K562 (cell line): Measurements from ENCODE around the gene SH3BP5. TPM values are rescaled to one million over a fixed set of nuclear protein-coding genes. Genes with fewer than 3 reads are reported as not detected.

Experiments used
- CCNT2 ChIP-seq: IDR thresholded peaks from 2 replicates; pipeline ENCODE4 v1.6.1; 2011; ENCODE audit warnings: borderline replicate concordance, low read depth, mild to moderate bottlenecking, moderate library complexity, mixed read lengths, low read length; ENCODE audit not compliant: insufficient read length; ENCODE audit errors: extremely low read depth
- ELF2 ChIP-seq: fragments of 250-450 bp; sonication (Bioruptor Pico); IDR thresholded peaks from 2 replicates; pipeline ENCODE4 v1.5.0; 2021; ENCODE audit warnings: mild to moderate bottlenecking
- KDM2B ChIP-seq: fragments of 250-450 bp; sonication (Bioruptor Pico); IDR thresholded peaks from 2 replicates; pipeline ENCODE4 v1.8.0; 2021; ENCODE audit warnings: mild to moderate bottlenecking, moderate library complexity
- MIER1 ChIP-seq: fragments of 450-650 bp; IDR thresholded peaks from 2 replicates; pipeline ENCODE4 v1.6.1; 2016; ENCODE audit warnings: antibody characterized with exemption, mild to moderate bottlenecking, low read depth
- MTF1 ChIP-seq: fragments of 250-450 bp; sonication (Bioruptor Pico); IDR thresholded peaks from 2 replicates; pipeline ENCODE4 v1.9.0; 2021; ENCODE audit warnings: moderate library complexity, mild to moderate bottlenecking, inconsistent platforms, borderline replicate concordance
- RBFOX2 ChIP-seq: fragments of 200-400 bp; formaldehyde crosslinking; IDR thresholded peaks from 2 replicates; pipeline ENCODE4 v1.6.1; 2017; ENCODE audit warnings: low read depth, mild to moderate bottlenecking, low read length, moderate library complexity
- ZEB2 ChIP-seq: fragments of 450-650 bp; IDR thresholded peaks from 2 replicates; pipeline ENCODE4 v1.6.1; 2016
- ZNF232 ChIP-seq: sonication (generic); formaldehyde crosslinking; IDR thresholded peaks from 2 replicates; pipeline ENCODE4 v1.8.0; 2022; ENCODE audit warnings: mild to moderate bottlenecking, missing genetic modification reagents
- ZNF316 ChIP-seq: fragments of 450-650 bp; IDR thresholded peaks from 2 replicates; pipeline ENCODE4 v1.6.1; 2016
- polyA plus RNA-seq, 8 experiments: library from polyadenylated mRNA; depleted of rRNA in 4 of 8; stranded (reverse) in 5 of 8; unstranded in 3 of 8; fragments of >200 nt; fragmentation: Nextera tagmentation in 2 of 8; fragmentation: Illumina TruSeq in 1 of 8; extraction: Ambion mirVana in 2 of 8; extraction: Trizol in 1 of 8; gene quantifications; 2 replicates each; pipeline versions ENCODE4 v1.2.1 to v1.2.3, GENCODE V29; 2011 to 2014; ENCODE audit warnings: inconsistent platforms in 1 of 8, missing spikeins in 1 of 8
- total RNA-seq, 7 experiments: library from RNA; depleted of rRNA in 6 of 7; stranded (reverse); fragments of >200 nt in 6 of 7; fragmentation: Illumina TruSeq in 2 of 7; extraction: Trizol in 2 of 7; gene quantifications; 2 replicates each; pipeline versions ENCODE4 v1.2.1 to v1.2.3, GENCODE V29; 2011 to 2021; ENCODE audit warnings: low replicate concordance in 1 of 7
- TF ChIP-seq, protein P1 (sequence below): fragments of 450-650 bp; IDR thresholded peaks from 2 replicates; pipeline ENCODE4 v1.6.1; 2017; ENCODE audit warnings: antibody characterized with exemption
- TF ChIP-seq, protein P2 (sequence below): fragments of 450-650 bp; IDR thresholded peaks from 2 replicates; pipeline ENCODE4 v1.6.1; 2016; ENCODE audit warnings: mild to moderate bottlenecking, moderate library complexity

The SH3BP5 gene
- total and polyA plus RNA-seq, 9 of the 15 experiments (the other 6 are each of a cell fraction or from before 2014, with no cell fraction given) = 2.9 to 29.0 (median 14.9) TPM

DNA sequence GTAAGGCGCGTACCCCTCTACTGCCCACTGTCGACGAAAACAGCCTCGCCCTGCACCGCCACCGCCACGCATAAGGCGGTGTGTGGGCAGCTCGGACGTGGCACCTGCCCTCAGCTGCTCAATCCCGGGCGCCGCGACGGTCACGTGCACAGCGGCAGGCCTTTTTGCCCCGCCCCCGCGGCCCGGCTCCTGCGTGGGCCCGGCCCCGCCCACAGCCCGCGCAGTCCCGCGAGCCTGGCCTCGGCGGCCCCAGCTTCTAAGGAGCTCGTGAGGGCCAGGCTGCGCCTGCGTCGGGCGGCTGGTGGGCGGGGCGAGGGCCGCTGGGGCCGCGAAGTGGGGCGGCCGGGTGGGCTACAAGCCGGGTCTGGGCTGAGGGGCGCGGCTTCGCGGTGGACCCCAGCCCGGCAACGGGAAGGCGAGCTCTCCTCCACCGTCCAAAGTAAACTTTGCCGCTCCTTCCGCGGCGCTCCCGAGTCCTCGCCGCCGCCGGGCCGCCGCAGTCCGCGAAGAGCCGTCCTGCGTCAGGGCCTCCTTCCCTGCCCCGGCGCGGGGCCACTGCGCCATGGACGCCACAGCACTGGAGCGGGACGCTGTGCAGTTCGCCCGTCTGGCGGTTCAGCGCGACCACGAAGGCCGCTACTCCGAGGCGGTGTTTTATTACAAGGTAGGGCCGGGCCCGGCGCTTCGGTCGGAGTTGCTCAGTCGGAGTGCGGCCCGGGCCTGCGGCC, 126.3 kb downstream of the SH3BP5 start, which contains the start of gene CAPN7 (continued):
- TF ChIP-seq CCNT2 = peak; percentile 76
- TF ChIP-seq, protein P1, sequence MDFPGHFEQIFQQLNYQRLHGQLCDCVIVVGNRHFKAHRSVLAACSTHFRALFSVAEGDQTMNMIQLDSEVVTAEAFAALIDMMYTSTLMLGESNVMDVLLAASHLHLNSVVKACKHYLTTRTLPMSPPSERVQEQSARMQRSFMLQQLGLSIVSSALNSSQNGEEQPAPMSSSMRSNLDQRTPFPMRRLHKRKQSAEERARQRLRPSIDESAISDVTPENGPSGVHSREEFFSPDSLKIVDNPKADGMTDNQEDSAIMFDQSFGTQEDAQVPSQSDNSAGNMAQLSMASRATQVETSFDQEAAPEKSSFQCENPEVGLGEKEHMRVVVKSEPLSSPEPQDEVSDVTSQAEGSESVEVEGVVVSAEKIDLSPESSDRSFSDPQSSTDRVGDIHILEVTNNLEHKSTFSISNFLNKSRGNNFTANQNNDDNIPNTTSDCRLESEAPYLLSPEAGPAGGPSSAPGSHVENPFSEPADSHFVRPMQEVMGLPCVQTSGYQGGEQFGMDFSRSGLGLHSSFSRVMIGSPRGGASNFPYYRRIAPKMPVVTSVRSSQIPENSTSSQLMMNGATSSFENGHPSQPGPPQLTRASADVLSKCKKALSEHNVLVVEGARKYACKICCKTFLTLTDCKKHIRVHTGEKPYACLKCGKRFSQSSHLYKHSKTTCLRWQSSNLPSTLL = no peak
- peak; percentile 53 for TF ChIP-seq ELF2
- peak; percentile 90 for TF ChIP-seq RBFOX2
- no peak for TF ChIP-seq MTF1 (CRISPR knock-in tag)
- TF ChIP-seq ZNF316 = no peak
- no peak for TF ChIP-seq MIER1
- no peak for TF ChIP-seq KDM2B (CRISPR knock-in tag)
- no peak for TF ChIP-seq ZEB2
- TF ChIP-seq ZNF232 (CRISPR knock-in tag) = peak; percentile 94
- TF ChIP-seq, protein P2, sequence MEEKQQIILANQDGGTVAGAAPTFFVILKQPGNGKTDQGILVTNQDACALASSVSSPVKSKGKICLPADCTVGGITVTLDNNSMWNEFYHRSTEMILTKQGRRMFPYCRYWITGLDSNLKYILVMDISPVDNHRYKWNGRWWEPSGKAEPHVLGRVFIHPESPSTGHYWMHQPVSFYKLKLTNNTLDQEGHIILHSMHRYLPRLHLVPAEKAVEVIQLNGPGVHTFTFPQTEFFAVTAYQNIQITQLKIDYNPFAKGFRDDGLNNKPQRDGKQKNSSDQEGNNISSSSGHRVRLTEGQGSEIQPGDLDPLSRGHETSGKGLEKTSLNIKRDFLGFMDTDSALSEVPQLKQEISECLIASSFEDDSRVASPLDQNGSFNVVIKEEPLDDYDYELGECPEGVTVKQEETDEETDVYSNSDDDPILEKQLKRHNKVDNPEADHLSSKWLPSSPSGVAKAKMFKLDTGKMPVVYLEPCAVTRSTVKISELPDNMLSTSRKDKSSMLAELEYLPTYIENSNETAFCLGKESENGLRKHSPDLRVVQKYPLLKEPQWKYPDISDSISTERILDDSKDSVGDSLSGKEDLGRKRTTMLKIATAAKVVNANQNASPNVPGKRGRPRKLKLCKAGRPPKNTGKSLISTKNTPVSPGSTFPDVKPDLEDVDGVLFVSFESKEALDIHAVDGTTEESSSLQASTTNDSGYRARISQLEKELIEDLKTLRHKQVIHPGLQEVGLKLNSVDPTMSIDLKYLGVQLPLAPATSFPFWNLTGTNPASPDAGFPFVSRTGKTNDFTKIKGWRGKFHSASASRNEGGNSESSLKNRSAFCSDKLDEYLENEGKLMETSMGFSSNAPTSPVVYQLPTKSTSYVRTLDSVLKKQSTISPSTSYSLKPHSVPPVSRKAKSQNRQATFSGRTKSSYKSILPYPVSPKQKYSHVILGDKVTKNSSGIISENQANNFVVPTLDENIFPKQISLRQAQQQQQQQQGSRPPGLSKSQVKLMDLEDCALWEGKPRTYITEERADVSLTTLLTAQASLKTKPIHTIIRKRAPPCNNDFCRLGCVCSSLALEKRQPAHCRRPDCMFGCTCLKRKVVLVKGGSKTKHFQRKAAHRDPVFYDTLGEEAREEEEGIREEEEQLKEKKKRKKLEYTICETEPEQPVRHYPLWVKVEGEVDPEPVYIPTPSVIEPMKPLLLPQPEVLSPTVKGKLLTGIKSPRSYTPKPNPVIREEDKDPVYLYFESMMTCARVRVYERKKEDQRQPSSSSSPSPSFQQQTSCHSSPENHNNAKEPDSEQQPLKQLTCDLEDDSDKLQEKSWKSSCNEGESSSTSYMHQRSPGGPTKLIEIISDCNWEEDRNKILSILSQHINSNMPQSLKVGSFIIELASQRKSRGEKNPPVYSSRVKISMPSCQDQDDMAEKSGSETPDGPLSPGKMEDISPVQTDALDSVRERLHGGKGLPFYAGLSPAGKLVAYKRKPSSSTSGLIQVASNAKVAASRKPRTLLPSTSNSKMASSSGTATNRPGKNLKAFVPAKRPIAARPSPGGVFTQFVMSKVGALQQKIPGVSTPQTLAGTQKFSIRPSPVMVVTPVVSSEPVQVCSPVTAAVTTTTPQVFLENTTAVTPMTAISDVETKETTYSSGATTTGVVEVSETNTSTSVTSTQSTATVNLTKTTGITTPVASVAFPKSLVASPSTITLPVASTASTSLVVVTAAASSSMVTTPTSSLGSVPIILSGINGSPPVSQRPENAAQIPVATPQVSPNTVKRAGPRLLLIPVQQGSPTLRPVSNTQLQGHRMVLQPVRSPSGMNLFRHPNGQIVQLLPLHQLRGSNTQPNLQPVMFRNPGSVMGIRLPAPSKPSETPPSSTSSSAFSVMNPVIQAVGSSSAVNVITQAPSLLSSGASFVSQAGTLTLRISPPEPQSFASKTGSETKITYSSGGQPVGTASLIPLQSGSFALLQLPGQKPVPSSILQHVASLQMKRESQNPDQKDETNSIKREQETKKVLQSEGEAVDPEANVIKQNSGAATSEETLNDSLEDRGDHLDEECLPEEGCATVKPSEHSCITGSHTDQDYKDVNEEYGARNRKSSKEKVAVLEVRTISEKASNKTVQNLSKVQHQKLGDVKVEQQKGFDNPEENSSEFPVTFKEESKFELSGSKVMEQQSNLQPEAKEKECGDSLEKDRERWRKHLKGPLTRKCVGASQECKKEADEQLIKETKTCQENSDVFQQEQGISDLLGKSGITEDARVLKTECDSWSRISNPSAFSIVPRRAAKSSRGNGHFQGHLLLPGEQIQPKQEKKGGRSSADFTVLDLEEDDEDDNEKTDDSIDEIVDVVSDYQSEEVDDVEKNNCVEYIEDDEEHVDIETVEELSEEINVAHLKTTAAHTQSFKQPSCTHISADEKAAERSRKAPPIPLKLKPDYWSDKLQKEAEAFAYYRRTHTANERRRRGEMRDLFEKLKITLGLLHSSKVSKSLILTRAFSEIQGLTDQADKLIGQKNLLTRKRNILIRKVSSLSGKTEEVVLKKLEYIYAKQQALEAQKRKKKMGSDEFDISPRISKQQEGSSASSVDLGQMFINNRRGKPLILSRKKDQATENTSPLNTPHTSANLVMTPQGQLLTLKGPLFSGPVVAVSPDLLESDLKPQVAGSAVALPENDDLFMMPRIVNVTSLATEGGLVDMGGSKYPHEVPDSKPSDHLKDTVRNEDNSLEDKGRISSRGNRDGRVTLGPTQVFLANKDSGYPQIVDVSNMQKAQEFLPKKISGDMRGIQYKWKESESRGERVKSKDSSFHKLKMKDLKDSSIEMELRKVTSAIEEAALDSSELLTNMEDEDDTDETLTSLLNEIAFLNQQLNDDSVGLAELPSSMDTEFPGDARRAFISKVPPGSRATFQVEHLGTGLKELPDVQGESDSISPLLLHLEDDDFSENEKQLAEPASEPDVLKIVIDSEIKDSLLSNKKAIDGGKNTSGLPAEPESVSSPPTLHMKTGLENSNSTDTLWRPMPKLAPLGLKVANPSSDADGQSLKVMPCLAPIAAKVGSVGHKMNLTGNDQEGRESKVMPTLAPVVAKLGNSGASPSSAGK = peak; percentile 92
